ENCODE data around the gene PDE5A.

DNA sequence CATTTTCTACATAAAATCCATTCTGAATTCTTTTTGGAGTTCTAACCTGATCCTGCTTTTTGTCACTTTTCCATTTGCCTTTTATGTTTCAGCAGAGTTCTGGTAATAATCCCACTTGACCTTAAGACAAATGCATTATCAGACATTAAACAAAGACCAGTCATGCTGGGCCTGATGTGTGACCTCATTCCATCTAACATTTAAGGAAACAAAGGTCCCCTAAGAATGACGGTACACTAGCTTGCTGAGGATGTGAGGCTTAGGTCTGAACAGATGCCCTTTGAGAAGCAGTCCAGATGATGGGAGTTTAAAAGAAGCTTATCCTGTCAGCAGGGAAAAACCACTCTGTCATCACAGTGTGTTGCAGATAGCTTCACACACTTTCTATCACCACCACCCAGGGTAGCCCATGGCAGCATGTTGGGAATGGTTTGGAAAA, 38.1 kb upstream of the PDE5A start:
- TF ChIP-seq ZNF133 (tag by site-specific recombination; IDR thresholded peaks at IDR 0.05) (no peak), SETDB1 (IDR thresholded peaks at IDR 0.05; ENCODE audit: insufficient read length, low read length) (no peak), ZNF768 (tag by site-specific recombination; IDR thresholded peaks at IDR 0.05) (no peak), SP2 (tag by site-specific recombination; IDR thresholded peaks at IDR 0.05) (no peak), ZNF174 (tag by site-specific recombination; IDR thresholded peaks at IDR 0.05) (no peak), ZNF660 (tag by site-specific recombination; IDR thresholded peaks at IDR 0.05) (no peak), ZNF529 (tag by site-specific recombination; IDR thresholded peaks at IDR 0.05; ENCODE audit: insufficient replicate concordance) (no peak), GLIS2 (tag by site-specific recombination; IDR thresholded peaks at IDR 0.05) (no peak)
- TF ChIP-seq, protein P1, sequence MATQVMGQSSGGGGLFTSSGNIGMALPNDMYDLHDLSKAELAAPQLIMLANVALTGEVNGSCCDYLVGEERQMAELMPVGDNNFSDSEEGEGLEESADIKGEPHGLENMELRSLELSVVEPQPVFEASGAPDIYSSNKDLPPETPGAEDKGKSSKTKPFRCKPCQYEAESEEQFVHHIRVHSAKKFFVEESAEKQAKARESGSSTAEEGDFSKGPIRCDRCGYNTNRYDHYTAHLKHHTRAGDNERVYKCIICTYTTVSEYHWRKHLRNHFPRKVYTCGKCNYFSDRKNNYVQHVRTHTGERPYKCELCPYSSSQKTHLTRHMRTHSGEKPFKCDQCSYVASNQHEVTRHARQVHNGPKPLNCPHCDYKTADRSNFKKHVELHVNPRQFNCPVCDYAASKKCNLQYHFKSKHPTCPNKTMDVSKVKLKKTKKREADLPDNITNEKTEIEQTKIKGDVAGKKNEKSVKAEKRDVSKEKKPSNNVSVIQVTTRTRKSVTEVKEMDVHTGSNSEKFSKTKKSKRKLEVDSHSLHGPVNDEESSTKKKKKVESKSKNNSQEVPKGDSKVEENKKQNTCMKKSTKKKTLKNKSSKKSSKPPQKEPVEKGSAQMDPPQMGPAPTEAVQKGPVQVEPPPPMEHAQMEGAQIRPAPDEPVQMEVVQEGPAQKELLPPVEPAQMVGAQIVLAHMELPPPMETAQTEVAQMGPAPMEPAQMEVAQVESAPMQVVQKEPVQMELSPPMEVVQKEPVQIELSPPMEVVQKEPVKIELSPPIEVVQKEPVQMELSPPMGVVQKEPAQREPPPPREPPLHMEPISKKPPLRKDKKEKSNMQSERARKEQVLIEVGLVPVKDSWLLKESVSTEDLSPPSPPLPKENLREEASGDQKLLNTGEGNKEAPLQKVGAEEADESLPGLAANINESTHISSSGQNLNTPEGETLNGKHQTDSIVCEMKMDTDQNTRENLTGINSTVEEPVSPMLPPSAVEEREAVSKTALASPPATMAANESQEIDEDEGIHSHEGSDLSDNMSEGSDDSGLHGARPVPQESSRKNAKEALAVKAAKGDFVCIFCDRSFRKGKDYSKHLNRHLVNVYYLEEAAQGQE (tag by site-specific recombination; IDR thresholded peaks at IDR 0.05) = no peak
- TF ChIP-seq, protein P2, sequence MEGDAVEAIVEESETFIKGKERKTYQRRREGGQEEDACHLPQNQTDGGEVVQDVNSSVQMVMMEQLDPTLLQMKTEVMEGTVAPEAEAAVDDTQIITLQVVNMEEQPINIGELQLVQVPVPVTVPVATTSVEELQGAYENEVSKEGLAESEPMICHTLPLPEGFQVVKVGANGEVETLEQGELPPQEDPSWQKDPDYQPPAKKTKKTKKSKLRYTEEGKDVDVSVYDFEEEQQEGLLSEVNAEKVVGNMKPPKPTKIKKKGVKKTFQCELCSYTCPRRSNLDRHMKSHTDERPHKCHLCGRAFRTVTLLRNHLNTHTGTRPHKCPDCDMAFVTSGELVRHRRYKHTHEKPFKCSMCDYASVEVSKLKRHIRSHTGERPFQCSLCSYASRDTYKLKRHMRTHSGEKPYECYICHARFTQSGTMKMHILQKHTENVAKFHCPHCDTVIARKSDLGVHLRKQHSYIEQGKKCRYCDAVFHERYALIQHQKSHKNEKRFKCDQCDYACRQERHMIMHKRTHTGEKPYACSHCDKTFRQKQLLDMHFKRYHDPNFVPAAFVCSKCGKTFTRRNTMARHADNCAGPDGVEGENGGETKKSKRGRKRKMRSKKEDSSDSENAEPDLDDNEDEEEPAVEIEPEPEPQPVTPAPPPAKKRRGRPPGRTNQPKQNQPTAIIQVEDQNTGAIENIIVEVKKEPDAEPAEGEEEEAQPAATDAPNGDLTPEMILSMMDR (tag by site-specific recombination; IDR thresholded peaks at IDR 0.05) = no peak
- TF ChIP-seq, protein P3, sequence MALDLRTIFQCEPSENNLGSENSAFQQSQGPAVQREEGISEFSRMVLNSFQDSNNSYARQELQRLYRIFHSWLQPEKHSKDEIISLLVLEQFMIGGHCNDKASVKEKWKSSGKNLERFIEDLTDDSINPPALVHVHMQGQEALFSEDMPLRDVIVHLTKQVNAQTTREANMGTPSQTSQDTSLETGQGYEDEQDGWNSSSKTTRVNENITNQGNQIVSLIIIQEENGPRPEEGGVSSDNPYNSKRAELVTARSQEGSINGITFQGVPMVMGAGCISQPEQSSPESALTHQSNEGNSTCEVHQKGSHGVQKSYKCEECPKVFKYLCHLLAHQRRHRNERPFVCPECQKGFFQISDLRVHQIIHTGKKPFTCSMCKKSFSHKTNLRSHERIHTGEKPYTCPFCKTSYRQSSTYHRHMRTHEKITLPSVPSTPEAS (tag by site-specific recombination; IDR thresholded peaks at IDR 0.05) = no peak

Data from HEK293 (cell line).